NCI-H2196 treated with DMSO at 0.1 percent for 48 hours (cell line): ENCODE measurements around the gene CRACDL.
A peak's percentile ranks its signal among the peaks of the same experiment; 100 is the strongest.
"Not testable (repeated sequence)": the region's sequence is repeated elsewhere in the genome, so short reads cannot be mapped to it uniquely, and the experiment has no call there.

Source experiments
- DNase-seq: peaks from one replicate; lab custom pipeline; 2025; ENCODE audit not compliant: unreplicated experiment; lab: John Stamatoyannopoulos, UW

CRACDL gene

GRCh38 chr2:98886066-98886554, 49.9 kb downstream of the CRACDL start:
- no peak for DNase-seq

GRCh38 chr2:98884658-98885057, 51.4 kb downstream of the CRACDL start:
- no peak for DNase-seq

GRCh38 chr2:98883780-98884211, 52.2 kb downstream of the CRACDL start:
- DNase-seq, result no peak

GRCh38 chr2:98882971-98883779, 52.9 kb downstream of the CRACDL start:
- DNase-seq, result no peak

- no peak for DNase-seq
Measured at GRCh38 chr2:98882368-98882767, 53.7 kb downstream of the CRACDL start.

GRCh38 chr2:98881153-98881650, 54.8 kb downstream of the CRACDL start:
- no peak for DNase-seq

GRCh38 chr2:98880266-98881152, 55.5 kb downstream of the CRACDL start:
- DNase-seq, result no peak

GRCh38 chr2:98877658-98878057, 58.4 kb downstream of the CRACDL start:
- not testable (repeated sequence) for DNase-seq

- DNase-seq, result no peak
Measured at GRCh38 chr2:98876741-98877140, 59.3 kb downstream of the CRACDL start.

- DNase-seq, result no peak
Measured at GRCh38 chr2:98875746-98876145, 60.3 kb downstream of the CRACDL start.

GRCh38 chr2:98875081-98875728, 60.8 kb downstream of the CRACDL start:
- DNase-seq, result no peak

- DNase-seq, result no peak
Measured at GRCh38 chr2:98874186-98874689, 61.8 kb downstream of the CRACDL start.

GRCh38 chr2:98872526-98872925, 63.5 kb downstream of the CRACDL start:
- no peak for DNase-seq

GRCh38 chr2:98871506-98871905, 64.5 kb downstream of the CRACDL start:
- no peak for DNase-seq

- peak; percentile 71 for DNase-seq
Measured at GRCh38 chr2:98870516-98871158, 65.4 kb downstream of the CRACDL start.

GRCh38 chr2:98869870-98870269, 66.2 kb downstream of the CRACDL start:
- peak; percentile 97 for DNase-seq

- DNase-seq, result peak; percentile 93
Measured at GRCh38 chr2:98869272-98869641, 66.8 kb downstream of the CRACDL start.

- DNase-seq, result no peak
Measured at GRCh38 chr2:98868548-98869271, 67.3 kb downstream of the CRACDL start.

GRCh38 chr2:98867539-98868309, 68.3 kb downstream of the CRACDL start:
- DNase-seq, result no peak
